IMR-90 (cell line): Measurements from ENCODE around the gene UST. TPM values are rescaled to one million over a fixed set of nuclear protein-coding genes. Genes with fewer than 3 reads are reported as not detected.

Experiments
- ATAC-seq: fragments of 200-7000 bp; cut with Tn5 transposase; 2 replicates; pipeline ENCODE4 v1.9.1; 2020; ENCODE audit warnings: low read depth, mild to moderate bottlenecking, moderate library complexity
- BruUV-seq: library from RNA; stranded (reverse); fragments of 400-500 nt; replicated peaks from 2 replicates; lab custom pipeline; 2021; lab: Mats Ljungman, UMichigan
- CTCF ChIA-PET: fragments of 300-600 bp; formaldehyde crosslinking; extraction: SDS; loops from one replicate; lab custom pipeline; 2021; ENCODE audit warnings: antibody characterized with exemption; lab: Yijun Ruan, JAX
- POLR2A ChIA-PET: fragments of 300-600 bp; sonication (Branson Sonifier 250); formaldehyde crosslinking; loops from one replicate; lab custom pipeline; 2022; ENCODE audit warnings: antibody characterized with exemption; ENCODE audit not compliant: unreplicated experiment; lab: Charles Lee
- DNase-seq: peaks from one replicate; pipeline ENCODE4 v3.0.0; 2013
- H2AFZ ChIP-seq: replicated peaks from 2 replicates; pipeline ENCODE3; 2013; ENCODE audit warnings: low read length, mild to moderate bottlenecking; ENCODE audit not compliant: poor library complexity
- H2AK5ac ChIP-seq: 2 replicates; pipeline ENCODE4 v1.6.1; 2013; ENCODE audit warnings: low read depth, low read length, inconsistent platforms
- H2AK9ac ChIP-seq: replicated peaks from 2 replicates; pipeline ENCODE3; 2013; ENCODE audit warnings: mild to moderate bottlenecking, low read depth, low read length, moderate library complexity; ENCODE audit not compliant: poor library complexity
- H2BK120ac ChIP-seq: 2 replicates; pipeline ENCODE4 v1.6.1; 2013; ENCODE audit warnings: low read depth, low read length, inconsistent platforms
- H2BK15ac ChIP-seq: 3 replicates; pipeline ENCODE4 v1.6.1; 2013; ENCODE audit warnings: low read depth, low read length, inconsistent platforms
- H2BK20ac ChIP-seq: 2 replicates; pipeline ENCODE4 v1.6.1; 2013; ENCODE audit warnings: low read depth, mild to moderate bottlenecking, inconsistent platforms, low read length, moderate library complexity
- H2BK5ac ChIP-seq: 2 replicates; pipeline ENCODE4 v1.6.1; 2013; ENCODE audit warnings: mild to moderate bottlenecking, low read depth, low read length, inconsistent platforms; ENCODE audit not compliant: poor library complexity, severe bottlenecking
- H3K14ac ChIP-seq: replicated peaks from 2 replicates; pipeline ENCODE4 v1.6.1; 2013; ENCODE audit warnings: low read depth, low read length, inconsistent platforms
- H3K18ac ChIP-seq: 2 replicates; pipeline ENCODE4 v1.6.1; 2013; ENCODE audit warnings: low read depth, low read length, control low read depth
- H3K23ac ChIP-seq: 2 replicates; pipeline ENCODE4 v1.6.1; 2013; ENCODE audit warnings: low read depth, low read length, inconsistent platforms
- H3K27ac ChIP-seq: 2 replicates; pipeline ENCODE4 v1.5.1; 2013; ENCODE audit warnings: mild to moderate bottlenecking, control low read depth, low read length; ENCODE audit not compliant: insufficient read depth
- H3K27me3 ChIP-seq: 2 replicates; pipeline ENCODE4 v1.6.1; 2013; ENCODE audit warnings: low read length; ENCODE audit not compliant: control insufficient read depth, insufficient read depth
- H3K36me3 ChIP-seq: 2 replicates; pipeline ENCODE4 v1.6.1; 2013; ENCODE audit warnings: low read length, mixed read lengths; ENCODE audit not compliant: control insufficient read depth, insufficient read depth
- H3K4ac ChIP-seq: 2 replicates; pipeline ENCODE4 v1.6.1; 2013; ENCODE audit warnings: low read depth, low read length, inconsistent platforms
- H3K4me1 ChIP-seq: 2 replicates; pipeline ENCODE4 v1.6.1; 2013; ENCODE audit warnings: low read length, mixed read lengths; ENCODE audit not compliant: control insufficient read depth, insufficient read depth
- H3K4me2 ChIP-seq: 2 replicates; pipeline ENCODE4 v1.6.1; 2013; ENCODE audit warnings: low read depth, mild to moderate bottlenecking, control low read depth, low read length, moderate library complexity
- H3K4me3 ChIP-seq: 2 replicates; pipeline ENCODE4 v1.5.1; 2013; ENCODE audit warnings: low read depth, mild to moderate bottlenecking, control low read depth, low read length, moderate library complexity; ENCODE audit not compliant: insufficient read depth
- H3K56ac ChIP-seq: 2 replicates; pipeline ENCODE4 v1.6.1; 2013; ENCODE audit warnings: low read length, inconsistent platforms; ENCODE audit not compliant: insufficient read depth; ENCODE audit errors: extremely low read depth
- H3K79me1 ChIP-seq, 2 experiments: 2 replicates each; pipeline ENCODE4 v1.6.1; 2013; ENCODE audit warnings: low read length in 2 of 2, inconsistent platforms in 1 of 2, low read depth in 1 of 2
- H3K9ac ChIP-seq: 2 replicates; pipeline ENCODE4 v1.6.1; 2013; ENCODE audit warnings: low read depth, low read length, control low read depth
- H3K9me1 ChIP-seq: 2 replicates; pipeline ENCODE4 v1.6.1; 2013; ENCODE audit warnings: low read length, inconsistent platforms; ENCODE audit not compliant: insufficient read depth
- H3K9me3 ChIP-seq: 2 replicates; pipeline ENCODE4 v1.6.1; 2013; ENCODE audit warnings: low read length; ENCODE audit not compliant: control insufficient read depth, insufficient read depth
- H4K20me1 ChIP-seq: 2 replicates; pipeline ENCODE4 v1.6.1; 2013; ENCODE audit warnings: low read length, inconsistent platforms; ENCODE audit not compliant: insufficient read depth
- H4K5ac ChIP-seq: 2 replicates; pipeline ENCODE4 v1.6.1; 2013; ENCODE audit warnings: mild to moderate bottlenecking, low read depth, low read length, control low read depth
- H4K8ac ChIP-seq, 2 experiments: 2 replicates each; pipeline ENCODE4 v1.6.1; 2013; ENCODE audit warnings: low read depth in 2 of 2, low read length in 2 of 2, control low read depth in 1 of 2, inconsistent platforms in 1 of 2
- H4K91ac ChIP-seq: 2 replicates; pipeline ENCODE4 v1.6.1; 2013; ENCODE audit warnings: low read depth, low read length, inconsistent platforms; ENCODE audit not compliant: insufficient read depth
- BHLHE40 ChIP-seq: fragments of 150-350 bp; IDR thresholded peaks from 2 replicates; pipeline ENCODE4 v1.6.1; 2016; ENCODE audit warnings: mild to moderate bottlenecking, low read depth, low read length
- CEBPB ChIP-seq: IDR thresholded peaks from 2 replicates; pipeline ENCODE4 v1.6.1; 2012; ENCODE audit warnings: low read depth, low read length, improper control_type of control experiment
- CHD1 ChIP-seq: IDR thresholded peaks from 2 replicates; pipeline ENCODE4 v1.6.1; 2012; ENCODE audit warnings: low read depth, low read length, improper control_type of control experiment
- FOS ChIP-seq: fragments of 150-350 bp; IDR thresholded peaks from 2 replicates; pipeline ENCODE4 v1.6.1; 2016; ENCODE audit warnings: low read depth, low read length
- MAFK ChIP-seq: IDR thresholded peaks from 2 replicates; pipeline ENCODE4 v1.6.1; 2012; ENCODE audit warnings: low read depth, low read length, improper control_type of control experiment
- MAZ ChIP-seq: IDR thresholded peaks from 2 replicates; pipeline ENCODE4 v1.6.1; 2012; ENCODE audit warnings: low read depth, mild to moderate bottlenecking, low read length, improper control_type of control experiment, moderate library complexity, borderline replicate concordance
- MXI1 ChIP-seq: IDR thresholded peaks from 2 replicates; pipeline ENCODE4 v1.6.1; 2012; ENCODE audit warnings: low read depth, mild to moderate bottlenecking, low read length, moderate library complexity, borderline replicate concordance
- NFE2L2 ChIP-seq: fragments of 150-350 bp; IDR thresholded peaks from 2 replicates; pipeline ENCODE4 v1.6.1; 2016; ENCODE audit warnings: low read depth, mild to moderate bottlenecking, low read length
- POLR2A ChIP-seq: IDR thresholded peaks from 2 replicates; pipeline ENCODE4 v1.6.1; 2012; ENCODE audit warnings: mild to moderate bottlenecking, low read depth, low read length
- RAD21 ChIP-seq: IDR thresholded peaks from 2 replicates; pipeline ENCODE4 v1.6.1; 2012; ENCODE audit warnings: low read length, improper control_type of control experiment
- RCOR1 ChIP-seq: IDR thresholded peaks from 2 replicates; pipeline ENCODE4 v1.6.1; 2012; ENCODE audit warnings: mild to moderate bottlenecking, low read length, improper control_type of control experiment; ENCODE audit not compliant: insufficient replicate concordance
- RFX5 ChIP-seq: IDR thresholded peaks from 2 replicates; pipeline ENCODE4 v1.8.0; 2012; ENCODE audit warnings: low read depth, mild to moderate bottlenecking, low read length, moderate library complexity
- SMC3 ChIP-seq: fragments of 150-350 bp; IDR thresholded peaks from 2 replicates; pipeline ENCODE4 v1.6.1; 2016; ENCODE audit warnings: low read depth, mild to moderate bottlenecking, antibody characterized with exemption, low read length, moderate library complexity
- WGBS, 2 experiments: methylation state at CpG; one replicate each; pipeline versions ENCODE4 v1.1.5 to v1.1.7; 2013; ENCODE audit warnings: missing lambda C conversion rate in 2 of 2; ENCODE audit not compliant: insufficient read length in 1 of 2; ENCODE audit errors: extremely low coverage in 2 of 2; 5-methylcytosine and 5-hydroxymethylcytosine counted together
- dilution Hi-C: fragments of 300-500 bp; cut with HindIII; formaldehyde crosslinking; loops from one replicate; pipeline ENCODE4 v1.14.3; 2018; ENCODE audit warnings: low sequenced_read_pairs; ENCODE audit not compliant: unreplicated experiment
- in situ Hi-C: fragments of 300-500 bp; cut with MboI; formaldehyde crosslinking; loops from 3 replicates; pipeline ENCODE4 v1.14.3; 2019; ENCODE audit warnings: low sequenced_read_pairs, inconsistent platforms, mixed read lengths
- intact Hi-C: fragments of 100-400 bp; cut with micrococcal nuclease; formaldehyde crosslinking; loops from 2 replicates; pipeline ENCODE4 v1.10.0; 2022
- polyA plus RNA-seq, 3 experiments: library from polyadenylated mRNA; depleted of rRNA; stranded (reverse); fragments of >200 nt; gene quantifications; 2 replicates each; pipeline ENCODE4 v1.2.3, GENCODE V29; 2012; ENCODE audit warnings: low replicate concordance in 1 of 3
- total RNA-seq: library from RNA; depleted of rRNA; stranded (reverse); fragments of >200 nt; gene quantifications from 2 replicates; pipeline ENCODE4 v1.2.3, GENCODE V29; 2012
- TF ChIP-seq, protein P1 (sequence below): conservative IDR thresholded peaks from 2 replicates; pipeline ENCODE4 v1.5.1; 2012; ENCODE audit warnings: mild to moderate bottlenecking, low read depth, low read length, improper control_type of control experiment
- TF ChIP-seq, protein P2 (sequence below): fragments of 150-350 bp; IDR thresholded peaks from 2 replicates; pipeline ENCODE4 v1.6.1; 2017; ENCODE audit warnings: mild to moderate bottlenecking, antibody characterized with exemption, low read length, low read depth
- TF ChIP-seq, protein P3 (sequence below): fragments of 150-350 bp; IDR thresholded peaks from 2 replicates; pipeline ENCODE4 v1.6.1; 2016; ENCODE audit warnings: low read depth, mild to moderate bottlenecking, low read length, moderate library complexity, borderline replicate concordance

UST gene
- total and polyA plus RNA-seq, 2 of the 4 experiments (the other 2 are of a cell fraction) = 7.7 to 13.8 TPM

DNA sequence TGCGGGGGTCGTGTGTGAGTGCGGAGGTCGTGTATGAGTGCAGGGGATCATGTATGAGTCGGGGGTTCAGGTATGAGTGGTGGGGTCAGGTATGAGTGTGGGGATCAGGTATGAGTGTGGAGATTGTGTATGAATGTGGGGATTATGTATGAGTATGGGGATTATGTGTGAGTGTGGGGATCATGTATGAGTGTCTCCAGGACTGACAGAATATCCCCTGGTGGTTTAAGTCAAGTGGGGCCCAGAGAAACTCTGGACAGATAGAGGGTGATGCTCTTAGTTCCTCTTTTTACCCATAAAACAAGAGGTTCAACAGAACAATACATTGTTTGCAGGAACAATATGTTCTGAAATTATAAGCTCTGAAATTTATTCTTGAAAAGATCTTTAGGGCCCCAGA, 131.9 kb downstream of the UST start:
- ChIA-PET CTCF (no interaction called here), POLR2A (no interaction called here)
- no peak overlapping the region for H2BK15ac ChIP-seq
- H3K9ac ChIP-seq = no peak overlapping the region
- no TSS peak for BruUV-seq
- intact Hi-C loops (no loop called here), in situ Hi-C loops (no loop called here), dilution Hi-C loops (no loop called here)
- WGBS, 2 experiments = 76% methylated on average over 5 of the region's 5 CpGs; no CpG with 5 or more reads in 1 of the 2 experiments
- H2AK5ac ChIP-seq = no peak overlapping the region
- H3K36me3 ChIP-seq = no peaks in the 10 kb centered on the region
- H3K18ac ChIP-seq = no peak overlapping the region
- H4K20me1 ChIP-seq = peaks cover 15% of the 10 kb centered on the region; the same call in 1 of the 2 replicates
- no peak for DNase-seq
- no peak overlapping the region for H3K4me2 ChIP-seq
- no peak overlapping the region for H3K56ac ChIP-seq
- no peak overlapping the region for H2AK9ac ChIP-seq
- no peak overlapping the region for H2BK5ac ChIP-seq
- no peak overlapping the region for H4K8ac ChIP-seq
- TF ChIP-seq CHD1 (no peak), CEBPB (no peak), MAZ (no peak), RAD21 (no peak), SMC3 (no peak), RFX5 (no peak), BHLHE40 (no peak), FOS (no peak), MAFK (no peak), POLR2A (no peak), NFE2L2 (no peak), MXI1 (no peak), RCOR1 (no peak)
- TF ChIP-seq, protein P1, sequence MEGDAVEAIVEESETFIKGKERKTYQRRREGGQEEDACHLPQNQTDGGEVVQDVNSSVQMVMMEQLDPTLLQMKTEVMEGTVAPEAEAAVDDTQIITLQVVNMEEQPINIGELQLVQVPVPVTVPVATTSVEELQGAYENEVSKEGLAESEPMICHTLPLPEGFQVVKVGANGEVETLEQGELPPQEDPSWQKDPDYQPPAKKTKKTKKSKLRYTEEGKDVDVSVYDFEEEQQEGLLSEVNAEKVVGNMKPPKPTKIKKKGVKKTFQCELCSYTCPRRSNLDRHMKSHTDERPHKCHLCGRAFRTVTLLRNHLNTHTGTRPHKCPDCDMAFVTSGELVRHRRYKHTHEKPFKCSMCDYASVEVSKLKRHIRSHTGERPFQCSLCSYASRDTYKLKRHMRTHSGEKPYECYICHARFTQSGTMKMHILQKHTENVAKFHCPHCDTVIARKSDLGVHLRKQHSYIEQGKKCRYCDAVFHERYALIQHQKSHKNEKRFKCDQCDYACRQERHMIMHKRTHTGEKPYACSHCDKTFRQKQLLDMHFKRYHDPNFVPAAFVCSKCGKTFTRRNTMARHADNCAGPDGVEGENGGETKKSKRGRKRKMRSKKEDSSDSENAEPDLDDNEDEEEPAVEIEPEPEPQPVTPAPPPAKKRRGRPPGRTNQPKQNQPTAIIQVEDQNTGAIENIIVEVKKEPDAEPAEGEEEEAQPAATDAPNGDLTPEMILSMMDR = no peak
- TF ChIP-seq, protein P2, sequence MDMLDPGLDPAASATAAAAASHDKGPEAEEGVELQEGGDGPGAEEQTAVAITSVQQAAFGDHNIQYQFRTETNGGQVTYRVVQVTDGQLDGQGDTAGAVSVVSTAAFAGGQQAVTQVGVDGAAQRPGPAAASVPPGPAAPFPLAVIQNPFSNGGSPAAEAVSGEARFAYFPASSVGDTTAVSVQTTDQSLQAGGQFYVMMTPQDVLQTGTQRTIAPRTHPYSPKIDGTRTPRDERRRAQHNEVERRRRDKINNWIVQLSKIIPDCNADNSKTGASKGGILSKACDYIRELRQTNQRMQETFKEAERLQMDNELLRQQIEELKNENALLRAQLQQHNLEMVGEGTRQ = no peak
- TF ChIP-seq, protein P3, sequence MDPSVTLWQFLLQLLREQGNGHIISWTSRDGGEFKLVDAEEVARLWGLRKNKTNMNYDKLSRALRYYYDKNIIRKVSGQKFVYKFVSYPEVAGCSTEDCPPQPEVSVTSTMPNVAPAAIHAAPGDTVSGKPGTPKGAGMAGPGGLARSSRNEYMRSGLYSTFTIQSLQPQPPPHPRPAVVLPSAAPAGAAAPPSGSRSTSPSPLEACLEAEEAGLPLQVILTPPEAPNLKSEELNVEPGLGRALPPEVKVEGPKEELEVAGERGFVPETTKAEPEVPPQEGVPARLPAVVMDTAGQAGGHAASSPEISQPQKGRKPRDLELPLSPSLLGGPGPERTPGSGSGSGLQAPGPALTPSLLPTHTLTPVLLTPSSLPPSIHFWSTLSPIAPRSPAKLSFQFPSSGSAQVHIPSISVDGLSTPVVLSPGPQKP = no peak
- H3K27ac ChIP-seq = no peak overlapping the region
- no peak overlapping the region for H4K91ac ChIP-seq
- H2BK20ac ChIP-seq = no peak overlapping the region
- H3K9me1 ChIP-seq = no peaks in the 10 kb centered on the region; the same call in 1 of the 2 replicates
- H3K4me1 ChIP-seq = no peaks in the 10 kb centered on the region
- H3K79me1 ChIP-seq = peaks cover 0 to 20% of the 10 kb centered on the region in 2 experiments; a peak in 3 of 4 replicates
- H3K9me3 ChIP-seq = no peaks in the 10 kb centered on the region
- H3K14ac ChIP-seq = no peak overlapping the region
- H3K27me3 ChIP-seq = no peaks in the 10 kb centered on the region
- H2AFZ ChIP-seq = no peak overlapping the region
- H3K4ac ChIP-seq = no peak overlapping the region
- H2BK120ac ChIP-seq = no peak overlapping the region
- H3K4me3 ChIP-seq = no peak overlapping the region
- ATAC-seq = no peak
- H4K5ac ChIP-seq = no peak overlapping the region
- H3K23ac ChIP-seq = no peak overlapping the region
